Heart right ventricle (tissue), 16 donors: ENCODE measurements around the gene TIMM8B. TPM values are rescaled to one million over a fixed set of nuclear protein-coding genes. Genes with fewer than 3 reads are reported as not detected.
A peak's percentile ranks its signal among the peaks of the same experiment; 100 is the strongest.

Experiments
- ATAC-seq, 8 donors: fragments of 200-7000 bp; cut with Tn5 transposase; one replicate each; pipeline ENCODE4 v1.9.1; 2020; ENCODE audit warnings: mild to moderate bottlenecking in 8 of 8, moderate library complexity in 8 of 8, moderate number of reproducible peaks in 1 of 8
- DNase-seq, 2 donors: peaks; one replicate each; pipeline ENCODE4 v3.0.0-alpha.2; 2020
- H3K27ac ChIP-seq, 10 donors: fragments of 200-600 bp; sonication (generic) in 2 of 10; one replicate each; pipeline versions ENCODE4 v1.5.0 to v1.8.0; 2020 to 2022; ENCODE audit warnings: mild to moderate bottlenecking in 3 of 10
- H3K27me3 ChIP-seq, 7 donors: fragments of 200-600 bp; one replicate each; pipeline ENCODE4 v1.8.0; 2021 to 2022; ENCODE audit warnings: mild to moderate bottlenecking in 2 of 7
- H3K36me3 ChIP-seq, 9 donors: fragments of 200-600 bp; sonication (generic) in 1 of 9; one replicate each; pipeline versions ENCODE4 v1.5.0 to v1.8.0; 2020 to 2022; ENCODE audit warnings: mild to moderate bottlenecking in 2 of 9
- H3K4me1 ChIP-seq, 9 donors: fragments of 200-600 bp; sonication (generic) in 1 of 9; one replicate each; pipeline versions ENCODE4 v1.5.0 to v1.8.0; 2020 to 2022; ENCODE audit warnings: mild to moderate bottlenecking in 4 of 9
- H3K4me3 ChIP-seq, 10 donors: fragments of 200-600 bp; sonication (generic) in 2 of 10; one replicate each; pipeline versions ENCODE4 v1.5.0 to v1.8.0; 2020 to 2022; ENCODE audit warnings: mild to moderate bottlenecking in 7 of 10, moderate library complexity in 2 of 10
- H3K9me3 ChIP-seq, 11 donors: fragments of 200-600 bp in 10 of 11; sonication (generic) in 2 of 11; one replicate each; pipeline versions ENCODE4 v1.5.0 to v1.8.0; 2013 to 2022; ENCODE audit warnings: mild to moderate bottlenecking in 2 of 11, control low read depth in 1 of 11, moderate library complexity in 1 of 11
- WGBS, 2 donors: extraction: QIAGEN DNeasy Blood & Tissue Kit; methylation state at CpG; one replicate each; pipeline ENCODE4 v1.1.7; 2013; ENCODE audit warnings: inconsistent platforms in 1 of 2; 5-methylcytosine and 5-hydroxymethylcytosine counted together
- intact Hi-C, 10 donors: fragments of 100-400 bp; cut with DNase I; formaldehyde crosslinking; loops; one replicate each; pipeline versions ENCODE4 v1.11.1 to v1.14.2; 2022
- long read RNA-seq, 3 donors: library from polyadenylated mRNA; unstranded; transcript quantifications; one replicate each; pipeline ENCODE4 v2.0.0, GENCODE V29; 2020 to 2021
- polyA plus RNA-seq, 2 donors: library from polyadenylated mRNA; stranded (reverse); fragments of 200-250 nt; gene quantifications; one replicate each; pipeline ENCODE4 v1.2.3, GENCODE V29; 2013
- total RNA-seq, 10 donors: library from RNA; stranded (reverse); fragmentation: NEBNext Ultra II Directional in 3 of 10; extraction: Animal tissue kit (Norgen Biotek cat#: 25700) in 3 of 10; gene quantifications; one replicate each; pipeline versions ENCODE4 v1.2.1 to v1.2.4, GENCODE V29; 2021 to 2023
- TF ChIP-seq, protein P1 (sequence below), 9 donors: fragments of 200-600 bp; sonication (generic) in 2 of 9; IDR thresholded peaks; one replicate each; pipeline versions ENCODE4 v1.5.0 to v1.8.0; 2021 to 2022; ENCODE audit warnings: antibody characterized with exemption in 9 of 9, mild to moderate bottlenecking in 5 of 9, moderate library complexity in 1 of 9
- donor health status: Arrhythmogenic right ventricular cardiomyopathy.
- donor health status: ischemic (EF 13 %, LVEDD 7.1; RV severe dilation, severe dysfunction).
- donor health status: healthy with polysubstance abuse.
- donor health status: DM: no; HTN: yes; CAD: no.
- donor health status: DM: no; HTN: no; CAD: no.
- donor health status: ischemic (EF 25% LVEDD 6.9; RV normal size, moderate dysfunction).
- donor health status: ischemic (EF 25% LVEDD 5.7; RV mildly dilated, moderate dysfunction).
- donor health status: healthy.
- donor health status: DM: yes; HTN: yes; CAD: no.
- donor health status: Ischemic cardiomyopathy.
- donor health status: ischemic (EF 35%, LVEDD 5.7; RV mildly dilated, moderate dysfunction).
- donor health status: nonischemic (EF 11% LVEDD 7.7; RV severe dilation, severe dysfunction).
- donor health status: DM: yes; HTN: yes; CAD: no.
- donor health status: PGD.
- donor health status: ischemic (EF 29% LVEDD 5.4; RV normal size, mild dysfunction).
- donor health status: nonischemic (EF 23%, LVEDD 6.1; RV moderate dilation, normal function).

TIMM8B gene, protein sequence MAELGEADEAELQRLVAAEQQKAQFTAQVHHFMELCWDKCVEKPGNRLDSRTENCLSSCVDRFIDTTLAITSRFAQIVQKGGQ
- total RNA-seq (100 to 1,000 TPM; 142 to 194 (median 168) TPM), polyA plus RNA-seq (100 to 1,000 TPM; 147 to 193 TPM)
- long read RNA-seq, donor 1, transcript TIMM8B-203 (3 exons, 1,155 nt) = minor isoform, 14 of 92 reads
- long read RNA-seq, donor 1, transcript TIMM8B-201 (2 exons, 819 nt) = major isoform, 65 of 92 reads
- long read RNA-seq, donor 1, partial matches to known transcripts = 0 of 92 reads
- long read RNA-seq, donor 1, other reads (novel, unspliced or antisense) = 13 of 92 reads
- long read RNA-seq, donor 2, transcript TIMM8B-201 (2 exons, 819 nt) = major isoform, 108 of 171 reads
- long read RNA-seq, donor 2, transcript TIMM8B-203 (3 exons, 1,155 nt) = minor isoform, 28 of 171 reads
- long read RNA-seq, donor 2, partial matches to known transcripts = 1 of 171 reads
- long read RNA-seq, donor 2, other reads (novel, unspliced or antisense) = 34 of 171 reads
- long read RNA-seq, donor 3, transcript TIMM8B-203 (3 exons, 1,155 nt) = major isoform, 16 of 30 reads
- long read RNA-seq, donor 3, transcript TIMM8B-201 (2 exons, 819 nt) = minor isoform, 6 of 30 reads
- long read RNA-seq, donor 3, partial matches to known transcripts = 0 of 30 reads
- long read RNA-seq, donor 3, other reads (novel, unspliced or antisense) = 8 of 30 reads

DNA sequence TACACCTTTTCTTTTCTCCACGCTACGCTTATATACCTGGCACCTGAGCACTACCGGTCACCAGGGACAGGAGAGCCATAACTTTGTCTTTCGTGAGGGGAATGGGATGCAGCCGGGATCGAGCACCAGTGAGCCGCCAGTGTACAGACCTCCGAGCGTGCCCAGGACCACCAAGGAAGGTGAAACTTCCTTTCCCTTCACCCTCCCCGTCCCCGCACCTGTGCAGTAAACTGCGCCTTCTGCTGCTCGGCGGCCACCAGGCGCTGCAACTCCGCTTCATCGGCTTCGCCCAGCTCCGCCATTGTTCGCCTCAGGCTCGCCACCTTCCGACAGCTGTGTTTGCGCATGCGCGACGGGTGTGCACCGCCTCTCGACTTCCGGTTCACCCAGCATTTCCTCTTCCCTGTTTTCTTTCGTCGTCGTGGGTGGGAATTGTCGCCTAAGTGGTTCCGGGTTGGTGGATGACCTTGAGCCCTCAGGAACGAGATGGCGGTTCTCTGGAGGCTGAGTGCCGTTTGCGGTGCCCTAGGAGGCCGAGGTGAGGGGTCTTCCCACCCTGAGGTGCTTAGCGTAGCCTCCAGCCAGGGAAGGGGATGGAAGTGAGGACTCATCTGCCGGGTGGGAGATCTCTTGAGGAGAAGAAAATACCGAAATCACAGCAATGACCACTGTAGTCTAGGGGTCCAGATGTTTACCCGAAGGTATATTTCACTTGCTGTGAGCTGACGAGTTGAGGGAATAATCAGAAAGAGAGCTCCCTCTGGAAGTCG is at the start of gene TIMM8B, which contains the start of gene SDHD:
Gene TIMM8B (minus strand): TSS at position 335 of the 770 bp plus-strand sequence. CDS start 33 bp downstream, at position 302.
Gene SDHD (plus strand): TSS at position 452 of the 770 bp plus-strand sequence. CDS start 35 bp downstream, at position 487.
- intact Hi-C loops = loop anchor here in 6 of 10 donors (1.0 to 10.0 kb wide), 6 partner anchors 12 to 212 kb away; partner anchors contain the start of genes CFAP68 (in 3 of the 6), FDXACB1 (in 3 of the 6), ALG9 (in 2 of the 6) and DIXDC1 (in 2 of the 6)
- ATAC-seq = peak; percentile 92 to 98 (median 96)
- TF ChIP-seq, protein P1, sequence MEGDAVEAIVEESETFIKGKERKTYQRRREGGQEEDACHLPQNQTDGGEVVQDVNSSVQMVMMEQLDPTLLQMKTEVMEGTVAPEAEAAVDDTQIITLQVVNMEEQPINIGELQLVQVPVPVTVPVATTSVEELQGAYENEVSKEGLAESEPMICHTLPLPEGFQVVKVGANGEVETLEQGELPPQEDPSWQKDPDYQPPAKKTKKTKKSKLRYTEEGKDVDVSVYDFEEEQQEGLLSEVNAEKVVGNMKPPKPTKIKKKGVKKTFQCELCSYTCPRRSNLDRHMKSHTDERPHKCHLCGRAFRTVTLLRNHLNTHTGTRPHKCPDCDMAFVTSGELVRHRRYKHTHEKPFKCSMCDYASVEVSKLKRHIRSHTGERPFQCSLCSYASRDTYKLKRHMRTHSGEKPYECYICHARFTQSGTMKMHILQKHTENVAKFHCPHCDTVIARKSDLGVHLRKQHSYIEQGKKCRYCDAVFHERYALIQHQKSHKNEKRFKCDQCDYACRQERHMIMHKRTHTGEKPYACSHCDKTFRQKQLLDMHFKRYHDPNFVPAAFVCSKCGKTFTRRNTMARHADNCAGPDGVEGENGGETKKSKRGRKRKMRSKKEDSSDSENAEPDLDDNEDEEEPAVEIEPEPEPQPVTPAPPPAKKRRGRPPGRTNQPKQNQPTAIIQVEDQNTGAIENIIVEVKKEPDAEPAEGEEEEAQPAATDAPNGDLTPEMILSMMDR (IDR thresholded peaks at IDR 0.05) = peak in 5 of 9 donors; percentile 18 to 50 (median 46)
- peaks cover 0 to 77% (median 66%) of the 10 kb centered on the region in 9 donors for H3K36me3 ChIP-seq
- no peaks in the 10 kb centered on the region for H3K27me3 ChIP-seq
- peak; percentile 95 to 97 for DNase-seq
- peak within 1 kb of the TSS; percentile 71 to 94 (median 84) for H3K4me3 ChIP-seq
- H3K4me1 ChIP-seq = peaks cover 3 to 68% (median 36%) of the 10 kb centered on the region in 9 donors
- peak within 1 kb of the TSS; percentile 69 to 95 (median 88) for H3K27ac ChIP-seq
- H3K9me3 ChIP-seq = no peaks in the 10 kb centered on the region
- WGBS, 2 donors = 1% methylated on average over 45 of the region's 45 CpGs

GRCh38 chr11:112134473-112134872 is 47.9 kb upstream of the TIMM8B start:
- no peaks in the 10 kb centered on the region for H3K36me3 ChIP-seq
- peaks cover 0 to 6% (median 0%) of the 10 kb centered on the region in 9 donors for H3K4me1 ChIP-seq
- TF ChIP-seq, protein P1 (IDR thresholded peaks at IDR 0.05) = no peak
- WGBS, 2 donors = 84 to 86% methylated on average over 2 to 3 of the region's 4 CpGs
- H3K9me3 ChIP-seq = no peaks in the 10 kb centered on the region
- H3K27me3 ChIP-seq = no peaks in the 10 kb centered on the region
- no peak for DNase-seq
- ATAC-seq = no peak
- no peak overlapping the region for H3K27ac ChIP-seq
- intact Hi-C loops = no loop called here
- H3K4me3 ChIP-seq = no peak overlapping the region

DNA sequence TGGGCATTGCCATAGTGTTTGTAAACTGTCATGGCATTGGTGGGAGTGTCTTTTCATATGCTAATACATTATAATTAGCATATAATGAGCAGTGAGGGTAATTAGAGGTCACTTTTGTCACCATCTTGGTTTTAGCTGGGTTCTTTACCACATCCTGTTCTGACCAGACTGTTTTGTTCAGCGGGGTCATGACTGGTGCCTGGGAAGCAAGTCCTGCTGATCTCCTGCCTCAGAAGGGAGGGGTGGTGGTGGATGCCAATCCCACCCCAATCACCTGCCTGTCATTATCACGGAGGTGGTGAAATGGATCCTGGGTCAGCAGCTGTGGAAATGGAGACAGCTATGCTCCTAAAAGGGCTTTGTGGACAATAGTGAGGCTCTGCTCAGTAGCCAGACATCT is 46.2 kb upstream of the TIMM8B start:
- Histone ChIP-seq H3K9me3 (no peaks in the 10 kb centered on the region), H3K36me3 (no peaks in the 10 kb centered on the region), H3K27me3 (no peaks in the 10 kb centered on the region), H3K27ac (no peak overlapping the region), H3K4me3 (no peak overlapping the region), H3K4me1 (peaks cover 0 to 14% (median 0%) of the 10 kb centered on the region in 9 donors)
- WGBS, 2 donors = 80 to 81% methylated on average over 2 of the region's 2 CpGs
- intact Hi-C loops = no loop called here
- no peak for DNase-seq
- ATAC-seq = no peak
- TF ChIP-seq, protein P1 (IDR thresholded peaks at IDR 0.05) = no peak
